GM18505 (cell line): ENCODE results near the gene CLEC4D.
"Not testable (repeated sequence)": the region's sequence is repeated elsewhere in the genome, so short reads cannot be mapped to it uniquely, and the experiment has no call there.

Experiments used
- ATAC-seq: cut with Tn5 transposase; IDR thresholded peaks from one replicate; pipeline ENCODE4 v1.9.1; 2021; ENCODE audit not compliant: unreplicated experiment
- POLR2A ChIP-seq: IDR thresholded peaks from 4 replicates; pipeline ENCODE4 v1.6.1; 2011; ENCODE audit warnings: borderline replicate concordance; ENCODE audit not compliant: insufficient read depth, insufficient read length; ENCODE audit errors: extremely low read depth

The CLEC4D gene

GRCh38 chr12:8513256-8513655 is at the start of gene CLEC4D:
CLEC4D (plus strand) TSS chr12:8513503; CDS start chr12:8513733, 230 bp downstream.
- ATAC-seq: no peak
- TF ChIP-seq POLR2A: no peak

GRCh38 chr12:8465301-8465996 is 47.9 kb upstream of the CLEC4D start:
- ATAC-seq: no peak
- no peak for TF ChIP-seq POLR2A

- no peak for ATAC-seq
- no peak for TF ChIP-seq POLR2A
These were observed 47.1 kb upstream of the CLEC4D start for GRCh38 chr12:8466241-8466640.

GRCh38 chr12:8471090-8471489 is 42.2 kb upstream of the CLEC4D start:
- no peak for TF ChIP-seq POLR2A
- ATAC-seq: no peak

GRCh38 chr12:8475508-8476203 is 37.6 kb upstream of the CLEC4D start:
- TF ChIP-seq POLR2A: no peak
- ATAC-seq: no peak

- no peak for ATAC-seq
- no peak for TF ChIP-seq POLR2A
These were observed 30.7 kb upstream of the CLEC4D start for GRCh38 chr12:8482571-8483061.

- TF ChIP-seq POLR2A: no peak
- ATAC-seq: no peak
These were observed 30.2 kb upstream of the CLEC4D start for GRCh38 chr12:8483079-8483478.

GRCh38 chr12:8491646-8492530 is 21.4 kb upstream of the CLEC4D start:
- no peak for TF ChIP-seq POLR2A
- no peak for ATAC-seq

GRCh38 chr12:8493084-8493483 is 20.2 kb upstream of the CLEC4D start:
- ATAC-seq: peak; percentile 98
- TF ChIP-seq POLR2A: no peak

GRCh38 chr12:8495671-8496070 is 17.6 kb upstream of the CLEC4D start:
- not testable (repeated sequence) for ATAC-seq

GRCh38 chr12:8496074-8496473 is 17.2 kb upstream of the CLEC4D start:
- ATAC-seq: not testable (repeated sequence)

GRCh38 chr12:8499616-8500015 is 13.7 kb upstream of the CLEC4D start:
- no peak for TF ChIP-seq POLR2A
- ATAC-seq: no peak

GRCh38 chr12:8501720-8502119 is 11.6 kb upstream of the CLEC4D start:
- TF ChIP-seq POLR2A: no peak
- no peak for ATAC-seq
